Measurements from ENCODE around the gene PHF21A.

PHF21A gene

DNA sequence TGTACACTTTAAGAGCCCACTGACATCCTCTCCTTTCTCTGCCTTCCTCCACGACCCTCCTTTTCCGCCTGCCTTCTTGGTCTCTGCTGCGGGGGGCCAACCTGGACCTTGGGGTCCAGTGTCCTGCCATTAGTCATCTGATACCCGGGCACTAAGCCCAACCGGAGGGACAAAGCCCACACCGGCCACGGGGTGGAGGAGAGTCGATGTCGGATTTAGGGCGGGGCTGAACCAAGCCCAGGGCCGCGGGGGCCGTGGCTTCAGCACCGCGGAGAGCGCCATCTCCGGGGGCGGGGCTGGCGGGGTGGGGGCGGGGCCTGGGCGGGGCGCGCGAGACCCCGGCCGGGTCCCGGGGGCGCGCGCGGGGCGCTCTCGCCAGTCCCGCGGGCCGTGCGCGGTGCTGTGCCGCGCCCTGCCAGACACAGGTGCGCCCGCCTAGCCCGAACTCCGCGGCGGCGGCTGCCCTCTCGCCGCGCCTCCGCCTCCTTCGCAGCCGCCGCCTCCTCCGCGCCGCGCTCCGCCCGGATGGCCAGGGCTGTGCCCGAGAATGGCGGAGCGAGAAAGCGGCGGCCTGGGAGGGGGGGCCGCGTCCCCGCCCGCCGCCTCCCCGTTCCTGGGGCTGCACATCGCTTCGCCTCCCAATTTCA lies 235.9 kb downstream of the PHF21A start, which contains the start of gene MAPK8IP1:
Gene MAPK8IP1, plus strand, starts transcription at position 378 of the 647 bp plus-strand sequence. Its CDS starts 170 bp downstream, at position 548.
- no peak for DNase-seq (ENCODE audit: low spot score)

DNA sequence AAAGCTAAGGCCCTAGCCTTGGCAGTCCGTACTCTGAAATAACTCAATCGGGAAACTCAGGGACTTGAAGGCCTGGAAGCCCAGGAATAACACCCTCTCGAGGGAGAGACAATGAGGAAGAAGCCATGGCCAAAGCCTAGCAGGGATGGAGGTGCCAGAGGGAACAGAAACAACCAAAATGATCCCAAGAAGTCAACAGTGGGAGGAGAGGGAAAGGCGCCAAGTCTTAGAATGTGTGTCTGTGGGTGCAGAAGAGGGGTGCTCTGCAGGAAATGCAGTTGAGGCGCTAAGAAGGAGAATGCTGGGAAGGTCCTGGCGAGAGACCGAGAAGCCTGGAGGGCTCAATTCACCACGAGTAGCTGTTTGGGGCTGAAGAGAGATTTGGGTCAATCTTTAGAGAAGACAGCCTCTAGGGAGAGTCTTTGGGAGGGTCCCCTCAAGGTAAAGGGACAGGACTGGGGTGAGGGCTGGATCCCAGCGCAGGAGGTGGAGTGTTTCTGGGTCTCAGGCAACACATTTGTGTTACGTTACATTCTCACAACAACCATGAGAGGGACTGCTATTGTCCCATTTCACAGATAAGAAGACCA lies 236.6 kb downstream of the PHF21A start:
- DNase-seq (ENCODE audit: low spot score): no peak
